EH (cell line): Measurements from ENCODE around the gene DESI2.
"Not testable (repeated sequence)": the region's sequence is repeated elsewhere in the genome, so short reads cannot be mapped to it uniquely, and the experiment has no call there.

Source experiments
- DNase-seq: peaks from one replicate; pipeline ENCODE4 v3.0.0-alpha.2; 2015; ENCODE audit warnings: low read depth

DESI2 gene

DNA sequence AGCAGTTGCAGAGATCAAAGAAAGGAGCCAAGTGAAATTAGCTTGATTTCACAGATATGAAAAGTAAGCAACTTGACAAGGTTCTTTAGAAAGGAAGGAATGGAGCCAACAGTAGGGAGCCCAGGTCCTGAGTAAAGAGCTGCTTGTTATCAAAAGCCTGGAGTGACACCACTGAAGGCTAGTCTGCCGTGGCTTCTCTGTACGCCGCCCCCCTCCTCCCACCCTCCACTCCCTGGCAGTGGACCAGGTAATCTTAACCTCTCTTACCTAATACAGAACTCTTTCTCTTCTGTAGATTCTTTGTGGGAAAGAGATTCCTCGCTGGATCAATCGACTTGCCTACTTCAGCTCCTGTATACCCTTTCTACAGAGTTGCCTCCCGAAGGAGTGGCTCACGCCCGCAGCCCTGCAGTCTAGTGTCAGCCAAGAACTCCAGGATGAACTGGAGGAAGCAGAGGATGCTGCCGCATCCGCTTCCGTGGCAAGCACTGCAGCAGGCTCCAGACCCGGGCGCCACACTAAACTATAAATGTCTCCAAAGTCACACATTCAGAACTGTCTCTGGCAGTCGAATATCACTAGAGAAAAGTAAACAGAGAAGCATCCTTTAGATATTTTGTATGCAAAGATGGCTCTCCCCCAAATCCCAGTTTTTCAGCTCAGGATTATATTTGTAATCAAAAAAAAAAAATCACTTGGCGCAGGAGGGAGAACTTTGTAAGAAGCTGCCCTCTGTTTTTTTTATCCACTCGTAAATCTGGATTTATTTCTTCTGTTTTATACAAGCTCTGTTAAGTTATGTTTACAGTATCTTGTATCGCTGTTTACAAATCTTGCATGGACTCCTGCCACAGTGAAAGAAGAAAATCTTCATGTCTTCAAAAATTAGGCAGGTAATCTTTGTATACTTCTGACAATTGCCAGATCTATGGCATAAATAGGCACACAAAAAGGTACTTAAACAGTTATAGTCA is 52.6 kb downstream of the DESI2 start:
- DNase-seq = no peak

DNA sequence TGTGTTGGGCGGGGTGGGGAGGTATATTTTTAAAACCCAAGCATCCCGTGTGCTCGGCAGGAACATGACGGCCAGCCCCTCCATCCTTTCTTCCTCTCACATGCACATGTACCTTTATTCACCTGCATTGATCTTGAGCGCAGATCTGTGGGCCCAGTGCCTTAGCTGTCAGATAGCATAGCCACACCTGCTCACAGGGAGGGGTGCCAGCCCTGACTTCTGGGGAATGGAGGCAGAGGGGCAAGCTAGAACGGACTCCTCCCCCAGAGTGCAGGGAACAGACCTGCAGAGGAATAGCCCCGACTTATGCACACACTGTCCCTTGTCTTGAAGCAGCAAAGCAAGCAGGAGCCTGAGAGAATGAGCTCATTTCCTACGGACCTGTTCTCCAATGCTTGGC is 56.1 kb downstream of the DESI2 start:
- no peak for DNase-seq

DNA sequence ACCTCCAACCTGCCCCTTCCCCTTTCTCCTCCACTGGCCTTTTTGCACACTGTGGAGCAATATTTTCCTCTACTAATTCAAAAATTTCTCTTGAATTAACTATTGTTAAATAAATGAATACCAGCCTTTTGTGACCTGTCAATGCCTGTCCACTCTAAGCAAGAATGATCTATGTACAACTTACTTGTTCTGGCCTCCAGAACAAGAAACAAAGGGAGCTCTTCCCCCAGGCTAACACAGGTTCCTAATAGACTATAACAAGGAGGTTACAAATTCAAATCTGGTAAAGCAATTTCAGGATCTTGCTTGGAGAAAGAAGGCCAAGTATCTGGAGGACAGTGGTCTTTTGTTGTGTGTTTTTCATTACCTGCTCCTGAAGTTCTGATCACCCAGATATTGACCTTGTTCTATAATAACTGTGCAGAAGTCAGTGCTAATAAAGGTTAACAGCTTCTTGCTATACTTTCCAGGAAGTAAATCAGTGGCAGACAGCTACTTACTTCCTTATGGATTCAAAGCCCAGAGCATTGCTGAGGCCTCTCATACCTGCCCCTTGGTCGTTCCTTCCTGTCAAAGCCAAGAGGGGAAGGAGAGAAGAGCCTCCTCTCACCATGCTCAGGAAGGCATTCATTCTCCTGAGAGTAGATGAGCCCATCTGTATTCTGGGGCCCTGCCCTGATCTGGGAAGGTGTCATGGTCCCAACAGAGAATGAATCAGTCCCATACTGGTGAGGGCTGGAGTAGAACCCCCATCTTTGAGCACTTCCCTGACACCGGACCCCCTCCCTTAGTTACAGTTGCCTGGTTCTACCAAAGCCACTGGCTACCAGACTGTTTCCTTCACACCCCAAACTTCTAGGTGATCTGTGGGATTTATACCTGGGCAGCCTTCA is 56.8 kb downstream of the DESI2 start:
- DNase-seq = no peak

DNA sequence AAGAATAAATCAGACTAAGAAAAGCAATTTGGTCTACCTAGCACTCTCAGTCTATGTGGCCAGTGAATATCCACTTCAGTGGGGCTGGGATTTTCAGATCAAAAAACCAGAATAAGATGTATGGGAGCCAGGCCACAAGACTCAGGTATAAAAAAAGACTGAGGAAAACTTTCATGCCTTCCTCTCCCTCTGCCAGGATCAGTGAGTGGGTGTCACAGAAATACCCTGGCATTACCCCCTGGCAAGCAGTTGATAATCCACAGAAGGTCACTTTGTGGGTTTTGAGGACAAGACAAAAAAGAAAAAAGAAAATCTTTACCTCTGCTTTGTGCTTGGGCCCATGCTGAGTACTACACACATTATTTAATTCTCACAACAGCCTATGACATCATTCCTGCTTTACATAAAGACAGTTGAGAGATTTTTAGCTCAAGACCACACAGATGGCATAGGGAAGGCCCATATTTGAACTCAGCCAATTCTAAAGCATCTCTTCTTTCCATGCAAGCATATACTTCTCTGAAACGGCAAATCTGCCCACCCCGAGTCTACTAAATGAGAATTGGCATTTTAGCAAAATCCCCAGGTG is 57.6 kb downstream of the DESI2 start:
- DNase-seq = no peak

DNA sequence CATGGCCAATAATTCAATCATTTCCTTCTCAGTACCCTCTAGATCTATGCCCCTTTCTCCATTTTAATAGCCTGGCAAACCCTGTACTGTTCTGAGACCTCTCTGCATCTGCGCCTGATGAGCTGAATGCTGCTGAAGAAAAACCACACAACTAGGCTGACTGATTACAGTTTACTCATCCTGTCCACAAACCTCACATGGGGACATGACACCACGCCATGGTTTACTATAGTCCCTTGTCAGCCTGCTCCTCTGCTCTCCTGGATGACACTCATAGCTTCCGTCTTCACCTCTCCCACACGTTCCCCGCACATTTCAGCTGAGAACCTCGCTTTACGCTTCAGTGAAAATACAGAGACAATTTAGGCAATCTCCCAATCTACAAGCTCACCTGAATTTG is 59.7 kb downstream of the DESI2 start:
- DNase-seq = no peak

DNA sequence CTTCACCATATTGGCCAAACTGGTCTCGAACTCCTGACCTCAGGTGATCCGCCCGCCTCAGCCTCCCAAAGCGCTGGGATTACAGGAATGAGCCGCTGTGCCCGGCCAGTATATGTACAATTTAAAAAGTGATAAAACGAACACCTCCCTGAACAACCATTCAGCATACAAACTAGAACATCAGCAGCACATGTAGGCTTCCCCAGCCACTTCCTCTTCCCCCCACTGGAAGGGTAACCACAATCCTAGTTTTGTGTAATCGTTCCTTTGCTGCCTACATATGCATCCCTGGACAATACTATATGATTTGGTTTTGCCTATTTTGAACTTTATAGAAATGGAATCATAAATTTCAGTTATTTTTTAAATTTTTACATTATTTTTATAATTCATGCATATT is 60.4 kb downstream of the DESI2 start:
- no peak for DNase-seq

DNA sequence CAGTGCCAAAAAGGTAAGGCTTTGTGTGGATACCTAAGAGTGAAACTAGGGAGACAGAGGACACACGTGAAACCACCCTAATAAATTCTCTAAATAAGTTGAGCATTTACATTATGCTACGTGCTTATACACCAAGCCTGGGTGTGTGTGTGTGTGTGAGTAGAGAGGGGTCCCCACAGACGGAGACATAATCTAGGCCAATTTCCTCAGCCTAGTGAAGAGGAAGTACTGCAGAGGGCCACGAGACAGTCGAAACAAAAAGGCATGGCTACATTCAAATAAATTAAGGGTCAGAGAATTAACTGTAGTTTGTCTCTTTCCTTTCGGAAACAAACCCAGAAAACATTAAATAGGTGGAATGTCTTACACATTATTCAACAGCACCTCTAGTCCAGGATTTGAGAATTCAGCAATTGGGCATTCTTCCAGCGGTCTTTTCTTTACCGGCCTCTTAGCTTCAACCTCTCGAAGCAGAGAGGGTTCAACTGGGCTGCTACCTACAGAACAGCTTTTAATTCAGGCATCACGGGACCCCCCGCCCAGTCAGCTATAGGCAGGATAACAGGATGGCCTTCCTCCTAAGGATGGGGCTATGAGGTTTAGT is 75.0 kb downstream of the DESI2 start:
- DNase-seq = no peak

DNA sequence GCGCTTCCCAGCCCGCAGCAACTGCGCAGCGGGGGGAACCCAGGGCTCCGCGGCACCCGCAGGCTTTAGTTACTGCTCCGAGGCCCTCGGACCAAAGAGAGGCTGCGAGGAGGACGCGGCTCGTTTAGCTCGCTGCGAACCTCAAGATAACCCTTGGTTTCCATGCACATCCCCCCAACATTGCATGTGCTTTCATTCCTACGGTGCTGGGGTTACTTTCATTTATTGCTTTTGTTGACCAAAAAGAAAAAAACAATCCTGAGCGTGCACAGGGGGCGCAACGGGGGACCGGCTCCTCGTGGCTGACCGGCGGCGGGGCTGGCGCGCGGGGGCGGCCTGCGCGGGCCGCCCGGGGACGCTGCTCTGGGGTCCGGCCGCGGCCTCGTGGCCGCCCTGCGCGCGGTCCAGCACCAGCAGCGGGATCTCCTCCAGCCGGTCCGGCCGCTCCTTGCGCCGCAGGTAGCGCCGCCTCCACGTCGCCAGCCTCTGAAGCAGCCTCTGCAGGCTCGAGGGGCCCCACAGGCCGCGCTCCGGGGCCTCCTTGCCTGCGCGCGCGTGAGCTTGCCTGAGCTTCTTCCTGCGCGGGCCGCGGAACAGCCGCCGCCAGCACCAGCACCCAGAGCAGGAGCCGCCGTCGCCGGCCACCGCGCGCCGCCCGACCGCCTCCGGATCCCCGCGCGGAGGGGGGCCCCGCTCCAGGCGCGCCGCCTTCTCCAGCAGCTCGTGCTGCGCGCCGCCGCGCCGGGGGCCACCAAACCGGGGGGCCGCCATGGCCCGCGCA is 77.4 kb downstream of the DESI2 start:
- DNase-seq = peak; percentile 61

DNA sequence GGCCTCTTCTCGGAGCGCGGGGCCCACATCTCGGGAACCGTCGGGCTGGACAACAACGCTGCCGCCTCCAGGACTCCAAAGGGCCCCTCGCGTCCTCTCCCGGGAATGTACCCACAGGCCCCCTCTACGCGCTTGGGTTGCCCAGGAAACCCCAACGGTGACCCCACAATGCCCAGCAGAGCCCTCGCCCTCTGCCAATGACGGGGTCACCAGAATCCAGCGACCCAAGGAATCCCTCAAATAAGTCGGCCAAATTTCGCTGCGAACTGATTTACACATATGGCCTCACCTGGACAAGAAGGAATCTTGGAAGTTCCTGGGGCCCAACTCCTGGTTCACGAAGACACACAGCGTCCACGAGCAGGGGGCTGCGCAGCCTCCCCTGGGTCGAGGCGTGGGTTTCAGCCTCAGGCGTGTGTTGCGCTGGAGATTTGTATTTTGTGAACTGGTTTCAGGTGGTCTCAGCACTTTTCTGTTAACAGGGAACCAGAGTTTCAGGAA is 78.1 kb downstream of the DESI2 start:
- no peak for DNase-seq

DNA sequence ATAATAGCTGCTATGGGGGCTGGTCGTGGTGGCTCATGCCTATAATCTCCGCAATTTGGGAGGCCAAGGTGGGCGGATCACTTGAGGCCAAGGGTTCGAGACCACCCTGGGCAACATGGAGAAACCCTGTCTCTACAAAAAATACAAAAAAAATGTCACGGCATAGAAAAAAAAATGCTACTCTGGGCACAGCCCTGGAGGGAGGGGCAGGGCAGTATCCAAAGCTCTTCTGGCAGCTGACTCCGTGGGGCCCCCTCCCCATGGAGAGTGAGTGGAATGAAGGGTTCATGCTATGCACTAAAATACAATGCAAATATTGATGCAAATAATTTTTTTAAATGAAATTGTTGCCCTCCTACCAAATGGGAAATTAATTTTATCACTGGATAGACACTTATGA is 78.7 kb downstream of the DESI2 start:
- DNase-seq = no peak

DNA sequence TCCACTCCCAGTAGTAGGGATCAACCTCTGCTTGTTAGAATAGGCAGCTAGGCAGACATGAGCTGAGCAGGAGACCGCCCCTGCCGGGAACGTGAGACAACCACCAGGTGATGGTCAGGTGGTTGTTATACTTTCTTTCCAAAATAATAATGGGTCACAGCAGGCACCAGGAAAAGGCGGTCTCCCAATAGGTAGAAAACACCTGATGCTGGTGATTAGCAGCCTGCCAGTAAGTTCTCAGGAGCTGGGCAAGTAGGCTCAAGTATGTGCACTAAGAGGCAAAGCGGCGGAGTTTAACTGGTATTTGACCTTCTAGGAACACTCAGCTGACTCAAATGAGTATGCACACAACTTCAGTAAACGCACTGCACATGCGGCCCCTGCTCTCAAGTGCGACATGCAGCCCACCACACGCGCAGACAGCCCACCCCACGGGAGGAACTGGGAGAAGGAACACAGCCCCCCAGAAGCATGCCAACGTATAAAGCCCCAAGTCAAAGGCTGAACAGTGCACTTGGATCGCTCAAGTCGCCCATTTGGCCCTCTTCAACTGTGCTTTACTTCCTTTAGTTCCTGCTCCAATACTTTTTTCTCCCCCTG is 80.0 kb downstream of the DESI2 start:
- no peak for DNase-seq

DNA sequence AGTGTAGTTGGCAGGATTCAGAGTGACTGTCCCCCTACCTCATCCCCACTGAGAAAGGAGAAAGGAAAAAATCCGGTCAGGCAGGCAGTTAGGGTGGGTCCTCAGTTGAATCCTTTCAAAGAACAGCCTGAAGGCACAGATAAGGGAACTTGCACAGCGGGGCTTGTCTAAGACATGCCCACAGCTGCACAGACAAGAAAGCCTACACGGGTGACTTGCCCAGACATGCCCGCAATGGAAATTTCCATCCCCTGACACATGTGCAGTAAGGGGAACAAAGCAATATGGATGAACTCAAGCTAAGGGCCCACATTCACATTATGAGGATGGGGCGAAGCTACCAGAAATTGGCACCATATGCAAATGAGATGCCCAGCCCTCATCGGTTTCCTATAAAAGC is 82.5 kb downstream of the DESI2 start:
- DNase-seq = peak; percentile 10

DNA sequence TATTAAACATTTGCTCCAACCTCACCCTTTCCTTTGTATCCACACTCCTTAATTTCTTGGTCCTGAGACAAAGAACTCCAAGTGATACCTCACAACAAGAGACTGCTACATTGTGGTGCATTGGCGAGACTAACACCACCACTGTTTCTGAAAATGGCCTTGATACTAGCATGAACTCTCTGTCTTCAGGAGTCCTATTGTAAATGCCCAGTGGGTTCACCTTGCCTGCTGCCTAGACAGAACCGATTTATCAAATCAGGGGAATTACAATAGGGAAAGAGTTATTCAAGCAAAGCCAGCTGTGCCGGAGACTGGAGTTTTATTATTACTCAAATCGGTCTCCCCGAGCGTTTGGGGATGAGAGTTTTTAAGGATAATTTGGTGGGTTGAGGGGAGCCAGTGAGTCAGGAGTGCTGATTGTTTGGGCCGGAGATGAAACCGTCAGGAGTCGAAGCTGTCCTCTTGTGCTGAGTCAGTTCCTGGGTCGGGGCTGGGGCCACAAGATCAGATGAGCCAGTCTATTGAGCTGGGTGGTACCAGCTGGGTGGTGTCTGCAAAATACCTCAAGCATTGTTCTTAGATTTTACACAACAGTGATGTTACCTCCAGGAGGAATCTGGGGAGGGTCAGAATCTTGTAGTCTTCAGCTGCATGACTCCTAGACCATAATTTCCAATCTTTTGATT is 83.1 kb downstream of the DESI2 start:
- DNase-seq = no peak

DNA sequence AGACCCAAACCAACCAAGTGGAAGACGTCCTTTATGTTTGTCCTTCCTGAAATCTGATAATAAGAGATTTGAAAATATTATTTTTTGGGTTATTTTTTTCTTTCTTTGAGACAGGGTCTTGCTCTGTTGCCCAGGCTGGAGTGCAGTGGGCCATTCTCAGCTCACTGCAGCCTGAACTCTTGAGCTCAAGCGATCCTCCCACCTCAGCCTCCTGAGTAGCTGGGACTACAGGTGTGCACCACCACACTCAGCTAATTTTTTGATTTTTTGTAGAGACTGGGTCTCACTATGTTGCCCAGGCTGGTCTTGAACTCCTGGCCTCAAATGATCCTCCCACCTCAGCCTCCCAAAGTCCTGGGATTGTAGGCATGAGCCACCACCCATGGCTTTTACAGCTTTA is 86.2 kb downstream of the DESI2 start:
- not testable (repeated sequence) for DNase-seq

DNA sequence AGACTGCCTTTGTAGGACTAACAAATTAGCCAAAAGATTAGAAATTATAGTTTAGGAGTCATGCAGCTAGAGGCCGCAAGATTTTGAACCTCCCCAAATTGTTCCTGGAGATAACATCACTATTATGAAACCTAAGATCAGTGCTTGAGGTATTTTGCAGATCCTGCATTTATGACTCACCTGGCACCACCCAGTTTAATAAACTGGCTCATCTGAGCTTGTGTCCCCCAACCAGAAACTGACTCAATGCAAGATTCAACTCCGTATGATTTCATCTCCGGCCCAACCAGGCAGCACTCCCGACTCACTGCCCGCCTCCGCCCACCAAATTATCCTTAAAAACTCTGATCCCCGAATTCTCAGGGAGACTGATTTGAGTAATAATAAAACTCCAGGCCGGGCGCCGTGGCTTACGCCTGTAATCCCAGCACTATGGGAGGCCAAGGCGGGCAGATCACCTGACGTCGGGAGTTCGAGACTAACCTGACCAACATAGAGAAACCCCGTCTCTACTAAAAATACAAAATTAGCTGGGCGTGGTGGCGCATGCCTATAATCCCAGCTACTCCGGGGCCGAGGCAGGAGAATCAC is 87.2 kb downstream of the DESI2 start:
- peak; percentile 11 for DNase-seq

DNA sequence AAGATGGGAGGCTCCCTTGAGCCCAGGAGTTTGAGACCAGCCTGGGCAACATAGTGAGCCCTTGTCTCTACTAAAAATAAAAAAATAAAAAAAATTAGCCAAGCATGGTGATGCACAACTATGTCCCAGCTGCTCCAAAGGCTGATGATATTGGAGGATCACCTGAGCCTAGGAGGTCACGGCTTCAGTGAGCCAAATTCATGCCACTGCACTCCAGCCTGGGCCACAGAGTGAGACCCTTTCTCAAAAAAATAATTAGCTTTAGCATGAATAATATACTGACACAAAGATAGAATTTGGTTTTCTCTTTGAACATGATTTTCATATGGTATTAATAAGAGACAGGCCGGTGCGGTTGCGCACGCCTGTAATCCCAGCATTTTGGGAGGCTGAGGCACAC is 88.8 kb downstream of the DESI2 start:
- DNase-seq = no peak

DNA sequence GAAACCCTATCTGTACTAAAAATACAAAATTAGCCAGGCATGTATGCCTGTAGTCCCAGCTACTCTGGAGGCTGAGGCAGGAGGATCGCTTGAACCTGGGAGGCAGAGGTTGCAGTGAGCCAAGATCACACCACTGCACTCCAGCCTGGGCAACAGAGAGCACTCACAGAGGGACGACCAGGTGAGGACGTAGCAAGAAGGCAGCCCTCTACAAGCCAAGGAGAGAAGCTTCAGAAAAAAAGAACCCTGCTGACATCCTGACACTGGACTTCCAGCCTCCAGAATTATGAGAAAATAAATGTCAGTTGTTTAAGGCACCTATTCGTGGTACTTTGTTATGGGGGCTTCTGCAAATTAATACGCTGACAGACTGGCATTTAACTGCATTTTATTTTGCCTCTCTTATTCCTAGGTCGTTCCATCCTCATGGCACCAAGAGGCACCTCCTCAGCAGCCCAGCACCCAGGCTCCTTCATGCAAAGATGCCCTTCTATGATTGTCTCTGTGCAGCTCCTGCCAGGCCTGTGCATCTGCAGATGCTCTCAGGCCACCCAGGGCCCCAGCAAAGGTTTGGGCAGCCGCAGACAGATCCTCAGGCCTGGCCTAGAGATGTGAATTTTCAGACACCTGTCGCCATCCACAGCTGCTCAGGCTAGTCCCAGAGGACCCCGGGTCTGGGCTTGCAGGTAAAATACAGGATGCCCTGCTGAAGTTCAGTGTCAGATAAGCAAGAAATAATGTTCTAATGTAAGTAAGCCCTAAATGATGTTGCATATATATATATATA is 96.5 kb downstream of the DESI2 start:
- DNase-seq = no peak

DNA sequence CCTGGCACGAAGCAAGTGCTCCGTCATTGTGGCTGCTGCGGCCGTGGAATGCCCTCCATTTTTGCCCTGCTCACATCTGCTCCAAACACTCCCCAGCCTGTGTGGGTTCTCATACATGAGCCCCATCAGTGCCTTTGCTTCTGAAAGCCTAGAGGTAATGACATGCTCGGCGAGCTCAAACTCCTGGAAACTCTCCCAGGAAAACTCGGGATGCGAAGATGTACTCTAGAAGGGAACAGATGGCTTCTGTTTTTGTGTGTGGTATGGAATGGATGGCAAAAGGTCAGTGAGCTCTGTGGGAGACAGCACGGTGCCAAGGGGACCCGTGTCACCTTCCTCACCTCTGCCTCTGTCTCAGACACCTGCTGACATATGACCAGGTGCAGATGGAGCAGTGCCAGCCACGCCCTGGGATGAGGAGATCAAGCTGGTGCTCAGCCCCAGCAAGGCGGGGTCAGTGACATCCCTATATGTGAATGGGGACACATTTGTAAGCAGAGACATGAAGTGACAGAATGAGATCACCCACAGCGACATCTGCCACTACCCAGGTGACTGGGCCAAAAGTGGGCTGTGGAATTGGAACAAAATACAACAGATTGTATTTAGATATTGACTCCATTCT is 98.5 kb downstream of the DESI2 start:
- DNase-seq = no peak
